ENCODE measurements around the gene PDE5A. TPM values are rescaled to one million over a fixed set of nuclear protein-coding genes. Genes with fewer than 3 reads are reported as not detected.

The PDE5A gene
- total RNA-seq, 1 donor from 2014 or later: 27.1 TPM

DNA sequence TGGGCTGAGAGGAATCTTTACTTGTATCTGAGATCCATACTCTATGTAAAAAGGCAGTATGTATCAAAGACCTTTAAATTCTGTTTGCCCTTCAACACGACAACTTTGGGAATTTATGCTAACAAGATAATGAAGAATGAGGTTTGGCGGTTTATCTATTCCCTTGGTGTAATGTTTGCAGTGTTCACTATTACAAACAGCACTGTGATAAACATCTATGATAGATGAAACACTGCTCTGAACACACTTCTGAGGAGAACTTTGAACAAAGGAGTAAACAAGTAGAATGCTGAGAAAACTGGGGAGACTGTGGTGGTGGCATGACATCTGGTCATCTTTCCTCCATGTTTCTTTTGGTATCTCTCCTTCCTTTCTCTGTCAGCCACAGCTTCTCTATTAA is 126.9 kb downstream of the PDE5A start:
- TF ChIP-seq, protein P1, sequence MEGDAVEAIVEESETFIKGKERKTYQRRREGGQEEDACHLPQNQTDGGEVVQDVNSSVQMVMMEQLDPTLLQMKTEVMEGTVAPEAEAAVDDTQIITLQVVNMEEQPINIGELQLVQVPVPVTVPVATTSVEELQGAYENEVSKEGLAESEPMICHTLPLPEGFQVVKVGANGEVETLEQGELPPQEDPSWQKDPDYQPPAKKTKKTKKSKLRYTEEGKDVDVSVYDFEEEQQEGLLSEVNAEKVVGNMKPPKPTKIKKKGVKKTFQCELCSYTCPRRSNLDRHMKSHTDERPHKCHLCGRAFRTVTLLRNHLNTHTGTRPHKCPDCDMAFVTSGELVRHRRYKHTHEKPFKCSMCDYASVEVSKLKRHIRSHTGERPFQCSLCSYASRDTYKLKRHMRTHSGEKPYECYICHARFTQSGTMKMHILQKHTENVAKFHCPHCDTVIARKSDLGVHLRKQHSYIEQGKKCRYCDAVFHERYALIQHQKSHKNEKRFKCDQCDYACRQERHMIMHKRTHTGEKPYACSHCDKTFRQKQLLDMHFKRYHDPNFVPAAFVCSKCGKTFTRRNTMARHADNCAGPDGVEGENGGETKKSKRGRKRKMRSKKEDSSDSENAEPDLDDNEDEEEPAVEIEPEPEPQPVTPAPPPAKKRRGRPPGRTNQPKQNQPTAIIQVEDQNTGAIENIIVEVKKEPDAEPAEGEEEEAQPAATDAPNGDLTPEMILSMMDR (IDR thresholded peaks at IDR 0.05; ENCODE audit: unreplicated experiment): no peak
- H3K4me1 Mint-ChIP-seq: no peaks in the 10 kb centered on the region

DNA sequence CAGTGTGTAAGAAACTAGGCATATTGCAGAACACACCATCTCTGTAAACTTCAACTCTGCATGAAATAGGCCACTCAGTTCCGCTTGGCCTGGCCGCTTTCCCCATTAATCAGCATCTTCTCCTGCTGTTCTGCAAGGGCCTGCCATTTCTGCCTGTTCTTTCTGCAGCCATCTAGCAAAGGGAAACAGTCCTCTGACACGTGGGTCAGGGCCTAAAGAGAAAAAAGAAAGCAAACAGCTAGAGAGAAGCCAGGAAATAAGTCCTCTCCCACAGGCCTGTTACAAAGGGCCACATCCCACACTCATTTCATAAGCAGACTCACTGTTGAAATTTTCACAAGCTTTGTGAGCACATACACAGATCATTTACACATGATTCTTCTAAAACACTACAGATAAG is 130.1 kb downstream of the PDE5A start:
- no peaks in the 10 kb centered on the region for H3K27me3 Mint-ChIP-seq (ENCODE audit: low read depth)
- no peak overlapping the region for H3K4me3 Mint-ChIP-seq
- H3K27ac Mint-ChIP-seq: peak overlapping the region; percentile 13
- TF ChIP-seq, protein P1 (IDR thresholded peaks at IDR 0.05; ENCODE audit: unreplicated experiment): no peak
- no peaks in the 10 kb centered on the region for H3K4me1 Mint-ChIP-seq
- DNase-seq (ENCODE audit: low spot score in 2 of 2, unreplicated experiment in 2 of 2): no peak
- H3K36me3 Mint-ChIP-seq: peaks cover 7% of the 10 kb centered on the region
- no peaks in the 10 kb centered on the region for H3K9me3 Mint-ChIP-seq

More for the DNA sequence above, 126.9 kb downstream of the PDE5A start:
- no peak for DNase-seq (ENCODE audit: low spot score in 2 of 2, unreplicated experiment in 2 of 2)
- Mint-ChIP-seq H3K27me3 (ENCODE audit: low read depth) (no peaks in the 10 kb centered on the region), H3K9me3 (no peaks in the 10 kb centered on the region), H3K4me3 (no peak overlapping the region), H3K36me3 (peaks cover 17% of the 10 kb centered on the region), H3K27ac (peak overlapping the region; percentile 61)

DNA sequence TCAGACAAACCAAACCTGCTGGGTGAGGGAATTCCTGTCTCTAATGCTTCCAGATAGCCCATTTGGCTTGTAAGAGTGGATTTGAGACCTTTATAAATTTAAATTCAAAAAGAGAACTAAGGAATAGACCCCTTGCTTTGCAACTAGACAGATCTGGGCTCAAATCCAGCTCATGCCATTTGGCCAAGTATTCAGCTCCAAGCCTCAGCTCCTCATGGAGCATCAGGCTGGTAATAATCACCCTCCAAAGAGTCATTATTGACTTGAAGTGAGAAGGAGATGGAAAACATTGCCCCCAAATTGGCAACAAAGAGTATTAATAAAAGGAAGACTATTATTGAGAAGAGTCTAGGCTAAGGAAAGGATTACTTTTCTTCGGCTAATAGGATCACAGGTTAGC is 134.7 kb downstream of the PDE5A start:
- Mint-ChIP-seq H3K27me3 (ENCODE audit: low read depth) (no peaks in the 10 kb centered on the region), H3K4me1 (no peaks in the 10 kb centered on the region), H3K9me3 (no peaks in the 10 kb centered on the region), H3K36me3 (no peaks in the 10 kb centered on the region), H3K4me3 (no peak overlapping the region), H3K27ac (no peak overlapping the region)
- TF ChIP-seq, protein P1 (IDR thresholded peaks at IDR 0.05; ENCODE audit: unreplicated experiment): no peak
- no peak for DNase-seq (ENCODE audit: low spot score in 2 of 2, unreplicated experiment in 2 of 2)

DNA sequence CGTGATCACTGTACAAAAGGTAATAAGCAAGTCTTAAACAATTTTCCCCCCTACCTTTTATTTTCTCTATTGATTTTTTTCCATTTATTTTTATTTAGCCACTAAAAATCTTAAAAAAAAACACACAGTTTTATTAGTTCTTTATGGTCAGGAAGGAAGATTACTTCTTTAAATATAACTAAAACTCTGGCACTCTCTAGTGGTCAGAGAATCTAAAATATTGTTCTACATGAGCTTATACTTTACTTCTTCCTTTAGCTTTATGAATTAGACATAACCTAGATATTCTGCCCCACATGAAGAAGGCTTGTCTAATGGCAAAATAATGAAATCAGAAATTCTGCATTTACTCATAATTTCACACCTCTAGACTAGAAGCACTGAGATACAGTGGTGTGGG is 135.2 kb downstream of the PDE5A start:
- Mint-ChIP-seq H3K36me3 (no peaks in the 10 kb centered on the region), H3K9me3 (no peaks in the 10 kb centered on the region), H3K4me1 (no peaks in the 10 kb centered on the region), H3K27me3 (ENCODE audit: low read depth) (no peaks in the 10 kb centered on the region), H3K4me3 (no peak overlapping the region), H3K27ac (no peak overlapping the region)
- TF ChIP-seq, protein P1 (IDR thresholded peaks at IDR 0.05; ENCODE audit: unreplicated experiment): no peak
- DNase-seq (ENCODE audit: low spot score in 2 of 2, unreplicated experiment in 2 of 2): no peak

DNA sequence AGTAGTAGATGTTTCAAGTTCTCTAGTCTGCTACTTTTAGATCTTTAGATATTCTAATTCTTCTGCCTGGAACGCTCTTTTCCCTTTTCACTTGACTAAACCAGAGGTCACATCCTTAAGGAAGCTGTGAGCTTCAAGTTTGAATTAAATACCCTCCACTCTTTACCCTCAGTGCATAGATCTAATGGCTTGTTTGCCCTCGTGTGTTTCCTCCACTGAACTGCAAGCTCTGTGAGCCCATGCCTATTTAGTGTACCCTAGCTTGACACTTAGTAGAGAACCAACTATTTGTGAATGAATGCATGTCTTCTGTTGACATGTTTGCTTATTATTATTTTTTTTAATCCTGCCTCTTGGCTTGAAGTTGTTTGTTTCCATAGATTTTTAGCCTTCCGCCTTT is 138.3 kb downstream of the PDE5A start:
- TF ChIP-seq, protein P1 (IDR thresholded peaks at IDR 0.05; ENCODE audit: unreplicated experiment): no peak
- no peak for DNase-seq (ENCODE audit: low spot score in 2 of 2, unreplicated experiment in 2 of 2)
- H3K27ac Mint-ChIP-seq: no peak overlapping the region
- no peak overlapping the region for H3K4me3 Mint-ChIP-seq
- peaks cover 5% of the 10 kb centered on the region for H3K36me3 Mint-ChIP-seq
- H3K4me1 Mint-ChIP-seq: no peaks in the 10 kb centered on the region
- H3K9me3 Mint-ChIP-seq: peaks cover 16% of the 10 kb centered on the region
- H3K27me3 Mint-ChIP-seq (ENCODE audit: low read depth): no peaks in the 10 kb centered on the region

DNA sequence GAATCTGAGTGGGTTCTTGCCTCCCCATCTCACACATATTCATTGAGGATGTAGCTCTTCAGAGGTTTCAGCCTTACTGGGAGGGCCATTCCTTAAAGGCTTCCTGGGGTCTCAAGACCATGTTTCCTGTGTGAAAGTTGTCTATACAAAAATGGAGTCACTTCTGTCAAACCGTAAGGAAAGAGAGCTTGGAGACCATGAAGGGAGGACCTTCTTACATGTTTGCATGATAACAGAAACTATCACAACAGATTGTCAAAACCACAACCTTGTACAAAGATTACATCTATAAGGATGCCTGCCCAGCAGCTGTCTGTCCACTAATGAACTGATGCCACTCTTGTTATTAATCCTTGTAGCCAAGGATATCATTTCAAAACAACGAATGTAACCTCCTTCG is 139.3 kb downstream of the PDE5A start:
- TF ChIP-seq, protein P1 (IDR thresholded peaks at IDR 0.05; ENCODE audit: unreplicated experiment): no peak
- Mint-ChIP-seq H3K36me3 (peaks cover 15% of the 10 kb centered on the region), H3K4me3 (no peak overlapping the region), H3K27ac (no peak overlapping the region), H3K27me3 (ENCODE audit: low read depth) (no peaks in the 10 kb centered on the region), H3K9me3 (peaks cover 24% of the 10 kb centered on the region), H3K4me1 (no peaks in the 10 kb centered on the region)
- DNase-seq (ENCODE audit: low spot score in 2 of 2, unreplicated experiment in 2 of 2): no peak
